Measurements from ENCODE around the gene CTIF. TPM values are rescaled to one million over a fixed set of nuclear protein-coding genes. Genes with fewer than 3 reads are reported as not detected.

CTIF gene
- total RNA-seq, 1 donor from 2014 or later: 15.0 TPM

DNA sequence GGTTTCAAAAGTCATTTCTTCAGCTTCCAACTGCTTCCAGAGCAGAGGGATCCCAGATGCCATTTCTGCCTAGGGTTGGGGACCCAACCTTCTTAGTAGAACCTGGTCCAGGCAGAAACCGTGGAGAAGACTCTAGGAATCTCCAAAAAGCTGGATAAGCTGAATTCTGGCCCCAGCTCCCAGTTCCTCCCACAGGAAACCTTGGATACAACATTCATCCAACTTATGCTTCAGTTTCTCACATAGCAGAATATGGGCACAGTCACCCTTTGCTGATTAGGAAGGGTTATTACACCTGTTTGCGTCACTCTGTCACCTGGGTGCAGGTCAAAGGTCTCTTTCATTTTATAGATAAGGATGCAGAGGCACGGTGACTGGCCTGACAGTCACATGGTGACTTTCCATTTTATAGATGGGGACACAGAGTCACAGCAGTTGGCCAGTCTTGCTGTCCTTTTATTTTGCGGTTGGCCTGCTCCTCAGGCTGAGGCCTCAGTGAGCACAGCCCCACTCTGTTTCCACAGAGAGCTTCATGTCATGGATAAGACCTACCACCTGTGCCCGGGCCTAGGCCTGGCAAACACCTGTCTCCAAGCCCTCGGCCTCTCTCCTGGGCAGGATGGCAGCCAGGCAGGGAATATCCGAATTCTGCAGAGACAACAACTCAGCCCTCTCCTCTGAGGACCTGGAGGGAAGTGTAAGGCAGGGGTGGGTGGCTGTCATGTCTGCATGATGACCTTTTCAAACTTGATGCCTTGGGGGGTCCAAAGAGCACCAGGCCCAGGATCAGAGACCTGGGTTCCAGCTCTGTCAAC is 263.1 kb downstream of the CTIF start:
- peaks cover 6% of the 10 kb centered on the region for H3K36me3 ChIP-seq (ENCODE audit: control insufficient read depth, insufficient read depth, low read length)
- no peak for FAIRE-seq

DNA sequence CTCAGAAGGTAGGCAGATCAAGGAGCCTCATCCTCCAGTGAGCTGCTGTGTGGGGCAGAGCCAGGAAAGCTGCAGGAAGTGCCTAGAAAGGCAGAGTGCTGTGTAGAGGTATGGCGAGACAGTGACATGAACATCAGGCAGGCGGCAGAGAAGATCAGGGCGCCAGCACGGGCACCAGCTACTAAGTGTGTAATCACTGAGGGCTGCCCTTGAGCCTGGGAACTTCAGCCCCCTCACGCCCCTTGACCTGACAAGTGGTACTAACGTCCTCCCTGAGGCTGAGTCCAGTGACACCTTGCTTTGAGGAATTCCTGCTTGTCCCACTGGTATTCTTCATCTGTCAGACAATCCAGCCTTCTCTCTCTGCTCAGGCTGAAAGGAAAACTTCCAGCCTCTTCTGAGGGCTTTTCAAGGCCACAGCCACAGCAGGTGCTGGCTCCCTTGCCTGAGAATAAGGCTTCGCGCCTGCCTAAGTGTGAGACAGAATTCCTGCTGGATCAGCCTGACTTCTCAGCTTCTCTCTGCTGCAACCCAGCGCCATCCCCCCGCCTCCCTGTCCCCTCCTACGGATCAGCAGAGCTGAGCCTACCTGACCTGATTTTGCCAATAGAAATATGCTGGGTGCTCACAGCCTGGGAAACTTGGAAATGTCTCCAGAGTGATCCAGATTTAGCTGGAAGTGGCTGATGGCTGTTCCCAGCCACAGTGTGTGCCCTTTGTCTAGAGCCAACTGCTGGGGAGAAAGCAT is 263.9 kb downstream of the CTIF start:
- DNase-seq (ENCODE audit: low read depth): no peak
- TF ChIP-seq, protein P1, sequence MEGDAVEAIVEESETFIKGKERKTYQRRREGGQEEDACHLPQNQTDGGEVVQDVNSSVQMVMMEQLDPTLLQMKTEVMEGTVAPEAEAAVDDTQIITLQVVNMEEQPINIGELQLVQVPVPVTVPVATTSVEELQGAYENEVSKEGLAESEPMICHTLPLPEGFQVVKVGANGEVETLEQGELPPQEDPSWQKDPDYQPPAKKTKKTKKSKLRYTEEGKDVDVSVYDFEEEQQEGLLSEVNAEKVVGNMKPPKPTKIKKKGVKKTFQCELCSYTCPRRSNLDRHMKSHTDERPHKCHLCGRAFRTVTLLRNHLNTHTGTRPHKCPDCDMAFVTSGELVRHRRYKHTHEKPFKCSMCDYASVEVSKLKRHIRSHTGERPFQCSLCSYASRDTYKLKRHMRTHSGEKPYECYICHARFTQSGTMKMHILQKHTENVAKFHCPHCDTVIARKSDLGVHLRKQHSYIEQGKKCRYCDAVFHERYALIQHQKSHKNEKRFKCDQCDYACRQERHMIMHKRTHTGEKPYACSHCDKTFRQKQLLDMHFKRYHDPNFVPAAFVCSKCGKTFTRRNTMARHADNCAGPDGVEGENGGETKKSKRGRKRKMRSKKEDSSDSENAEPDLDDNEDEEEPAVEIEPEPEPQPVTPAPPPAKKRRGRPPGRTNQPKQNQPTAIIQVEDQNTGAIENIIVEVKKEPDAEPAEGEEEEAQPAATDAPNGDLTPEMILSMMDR (IDR thresholded peaks at IDR 0.05; ENCODE audit: insufficient read depth, low read length, severe bottlenecking): no peak
- H3K4me3 ChIP-seq (ENCODE audit: low read depth, low read length): no peak overlapping the region
- H3K36me3 ChIP-seq (ENCODE audit: control insufficient read depth, insufficient read depth, low read length): peaks cover 6% of the 10 kb centered on the region
- FAIRE-seq: no peak
- H3K27me3 ChIP-seq (ENCODE audit: control insufficient read depth, insufficient read depth, low read length): no peaks in the 10 kb centered on the region

More for the DNA sequence above, 263.1 kb downstream of the CTIF start:
- TF ChIP-seq, protein P1 (IDR thresholded peaks at IDR 0.05; ENCODE audit: insufficient read depth, low read length, severe bottlenecking): no peak
- DNase-seq (ENCODE audit: low read depth): no peak
- Histone ChIP-seq H3K27me3 (ENCODE audit: control insufficient read depth, insufficient read depth, low read length) (no peaks in the 10 kb centered on the region), H3K4me3 (ENCODE audit: low read depth, low read length) (no peak overlapping the region)

DNA sequence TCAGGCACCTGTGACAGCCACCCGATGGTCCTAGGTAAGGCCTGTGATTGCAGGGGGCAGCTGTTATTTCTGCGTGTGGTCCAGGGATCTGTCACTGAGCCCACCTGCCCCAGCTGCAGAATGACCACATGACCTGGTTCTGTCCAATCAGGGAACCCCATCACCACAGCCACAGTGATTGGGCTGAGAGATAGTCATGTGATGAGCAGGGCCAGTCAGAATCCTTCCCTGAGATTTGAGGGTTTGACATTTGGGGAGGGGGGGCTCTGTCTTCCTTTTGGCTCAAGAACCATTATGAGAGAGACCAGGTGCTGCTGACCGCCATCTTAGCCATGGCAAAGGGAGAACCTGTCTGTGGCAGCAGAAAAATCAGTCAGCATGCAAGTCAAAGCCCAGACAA is 264.7 kb downstream of the CTIF start:
- DNase-seq (ENCODE audit: low read depth) (no peak), FAIRE-seq (no peak)
- Histone ChIP-seq H3K36me3 (ENCODE audit: control insufficient read depth, insufficient read depth, low read length) (peaks cover 6% of the 10 kb centered on the region), H3K27me3 (ENCODE audit: control insufficient read depth, insufficient read depth, low read length) (no peaks in the 10 kb centered on the region), H3K4me3 (ENCODE audit: low read depth, low read length) (no peak overlapping the region)
- TF ChIP-seq, protein P1 (IDR thresholded peaks at IDR 0.05; ENCODE audit: insufficient read depth, low read length, severe bottlenecking): no peak

DNA sequence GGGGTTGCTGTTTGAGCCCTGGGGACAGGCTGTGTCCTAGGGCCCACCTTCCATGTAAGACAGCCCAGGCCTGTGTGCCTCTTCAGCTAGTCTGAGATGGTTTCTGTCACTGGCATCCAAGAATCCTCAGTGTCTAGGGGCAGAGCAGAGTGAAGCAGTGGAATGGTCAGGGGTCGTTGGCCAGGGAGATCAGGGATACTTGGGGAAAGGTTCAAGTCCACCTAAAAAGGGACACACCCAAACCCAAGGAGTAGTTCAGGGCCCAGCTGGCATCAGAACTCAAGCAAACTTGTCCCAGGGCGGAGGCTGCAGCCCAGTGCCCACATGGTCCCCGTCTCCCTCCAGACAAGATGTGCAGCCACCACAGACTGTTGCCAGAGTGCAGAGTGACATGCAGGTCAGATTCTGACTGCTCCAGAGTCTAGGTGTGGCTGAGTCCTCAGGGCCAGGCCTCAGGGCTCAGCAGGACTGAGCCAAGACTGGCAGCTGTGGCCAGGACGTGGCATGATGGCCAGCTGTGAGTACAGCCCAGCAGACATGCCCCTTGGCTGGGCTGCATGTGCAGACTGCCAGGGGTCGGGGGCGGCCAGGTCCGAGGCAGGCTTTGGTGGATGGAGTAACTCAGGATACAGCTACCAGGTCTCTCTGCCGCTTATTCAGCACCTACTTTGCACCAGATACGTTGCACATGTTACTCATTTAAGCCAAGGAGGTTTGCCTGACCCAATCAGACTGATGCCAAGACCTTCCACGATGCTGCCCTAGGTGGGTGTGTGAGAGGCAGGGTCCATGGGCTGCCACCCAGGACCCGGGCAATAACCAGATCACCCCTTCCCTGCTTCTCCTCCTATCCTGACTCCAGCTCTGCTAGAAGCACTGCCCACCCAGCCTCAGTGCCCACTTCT is 265.4 kb downstream of the CTIF start:
- Histone ChIP-seq H3K36me3 (ENCODE audit: control insufficient read depth, insufficient read depth, low read length) (peaks cover 6% of the 10 kb centered on the region), H3K4me3 (ENCODE audit: low read depth, low read length) (no peak overlapping the region), H3K27me3 (ENCODE audit: control insufficient read depth, insufficient read depth, low read length) (no peaks in the 10 kb centered on the region)
- no peak for FAIRE-seq
- TF ChIP-seq, protein P1 (IDR thresholded peaks at IDR 0.05; ENCODE audit: insufficient read depth, low read length, severe bottlenecking): no peak
- DNase-seq (ENCODE audit: low read depth): no peak

DNA sequence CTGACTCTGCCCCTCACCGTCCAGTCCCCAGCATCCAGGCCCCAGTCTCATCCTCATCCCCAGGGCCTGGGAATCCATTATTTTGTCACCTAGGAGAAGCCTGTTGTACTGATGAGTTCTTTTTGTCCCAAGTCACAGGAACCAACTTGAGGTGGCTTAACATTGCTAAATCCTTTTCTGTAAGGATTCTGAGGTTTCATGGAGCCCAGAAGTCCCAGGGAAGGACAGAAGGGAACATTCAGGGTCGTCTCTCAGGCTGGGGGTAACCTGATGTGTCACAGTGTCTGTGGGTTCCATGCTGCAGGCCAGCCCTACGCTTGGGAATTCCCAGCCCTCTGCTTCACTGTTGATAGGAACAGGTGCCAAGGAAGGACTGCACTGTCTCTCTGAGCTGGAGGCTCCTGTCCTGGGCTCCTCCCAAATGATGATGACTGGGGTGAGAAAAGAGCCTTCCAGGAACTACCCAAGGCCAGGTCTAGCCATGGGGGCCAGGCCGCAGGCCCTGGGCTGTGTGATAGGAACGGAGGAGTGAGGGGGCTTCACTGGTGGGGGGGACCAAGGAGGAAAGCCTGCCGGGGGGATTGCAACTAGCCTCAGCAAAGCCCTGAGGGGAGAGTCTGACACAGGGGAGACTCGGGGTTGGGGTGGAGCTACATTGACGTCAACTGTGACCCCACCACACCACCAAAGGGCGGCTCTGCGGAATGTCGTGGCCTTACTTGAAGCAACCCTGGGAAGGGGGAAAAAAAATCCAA is 266.2 kb downstream of the CTIF start:
- H3K4me3 ChIP-seq (ENCODE audit: low read depth, low read length): no peak overlapping the region
- FAIRE-seq (no peak), DNase-seq (ENCODE audit: low read depth) (no peak)
- peaks cover 6% of the 10 kb centered on the region for H3K36me3 ChIP-seq (ENCODE audit: control insufficient read depth, insufficient read depth, low read length)
- TF ChIP-seq, protein P1 (IDR thresholded peaks at IDR 0.05; ENCODE audit: insufficient read depth, low read length, severe bottlenecking): no peak
- H3K27me3 ChIP-seq (ENCODE audit: control insufficient read depth, insufficient read depth, low read length): no peaks in the 10 kb centered on the region
